ENCODE data around the gene JMJD6.
"Not testable (repeated sequence)": the region's sequence is repeated elsewhere in the genome, so short reads cannot be mapped to it uniquely, and the experiment has no call there.

JMJD6 gene

DNA sequence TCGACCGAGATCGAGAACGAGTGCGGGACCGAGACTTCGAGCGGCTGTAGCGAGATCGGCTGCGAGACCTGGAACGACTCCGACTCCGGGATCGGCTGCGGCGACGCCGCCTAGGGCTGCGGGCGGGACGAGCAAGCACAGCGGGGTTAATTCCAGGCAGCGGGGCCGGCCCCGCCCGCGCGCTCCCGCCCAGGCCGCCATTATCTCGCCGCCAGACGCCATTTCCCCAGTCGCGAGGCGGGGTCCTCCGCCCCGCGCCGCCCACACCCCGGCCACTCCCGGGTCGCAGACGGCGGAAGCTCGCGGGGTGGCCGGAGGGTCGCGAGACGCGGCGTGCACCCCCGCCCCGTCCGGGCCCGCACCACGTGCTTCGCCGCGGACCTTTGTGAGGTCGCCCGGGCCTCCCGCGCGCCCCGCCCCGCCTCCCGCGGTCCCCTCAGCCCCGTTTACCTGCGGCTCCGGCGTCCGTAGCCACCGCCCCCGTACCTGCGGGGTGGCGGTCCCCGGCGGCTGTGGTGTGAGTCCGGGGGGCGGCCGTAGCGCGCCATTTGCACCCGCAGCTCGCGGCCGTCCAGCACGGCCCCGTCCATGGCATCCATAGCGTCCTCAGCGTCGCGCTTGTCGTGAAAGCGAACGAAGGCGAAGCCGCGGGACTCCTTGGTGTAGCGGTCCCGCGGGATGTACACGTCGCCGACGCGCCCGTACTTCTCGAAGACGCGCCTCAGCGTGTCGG is 10.1 kb upstream of the JMJD6 start:
- DNase-seq = peak; percentile 74

DNA sequence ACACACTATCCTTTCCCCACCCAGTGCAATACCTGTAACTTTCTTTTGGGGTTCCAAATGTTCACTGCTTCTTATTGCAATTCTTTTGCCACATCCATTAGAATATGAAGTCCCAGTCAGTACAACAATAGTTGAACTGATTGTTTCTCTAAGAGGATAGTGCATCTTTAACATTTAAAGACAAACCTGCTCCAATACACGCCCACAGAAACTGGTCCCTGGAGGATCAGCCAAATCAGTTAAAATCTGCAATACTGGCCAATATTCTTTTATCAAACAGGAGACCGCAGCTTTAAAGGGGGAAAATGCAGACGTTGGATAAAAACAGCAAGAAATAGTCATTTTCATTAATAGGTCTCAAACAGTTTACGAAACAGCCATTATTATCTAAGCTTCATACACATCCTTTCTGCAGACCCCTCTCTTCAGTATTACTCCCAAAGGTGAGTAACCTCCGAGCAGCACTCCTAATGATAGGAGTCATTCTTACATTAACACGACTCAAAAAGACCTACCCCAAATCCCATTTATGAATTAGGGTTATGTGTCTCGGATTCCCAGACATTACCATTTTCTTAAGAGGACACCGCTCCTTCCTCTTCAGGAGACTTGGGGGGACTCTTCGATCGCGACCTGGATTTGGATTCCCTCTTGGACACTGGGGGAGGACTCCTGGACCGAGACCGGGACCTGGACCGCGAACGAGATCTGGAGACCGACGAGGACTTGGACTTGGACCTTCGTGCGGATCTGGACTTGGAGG is 9.4 kb upstream of the JMJD6 start:
- no peak for DNase-seq

DNA sequence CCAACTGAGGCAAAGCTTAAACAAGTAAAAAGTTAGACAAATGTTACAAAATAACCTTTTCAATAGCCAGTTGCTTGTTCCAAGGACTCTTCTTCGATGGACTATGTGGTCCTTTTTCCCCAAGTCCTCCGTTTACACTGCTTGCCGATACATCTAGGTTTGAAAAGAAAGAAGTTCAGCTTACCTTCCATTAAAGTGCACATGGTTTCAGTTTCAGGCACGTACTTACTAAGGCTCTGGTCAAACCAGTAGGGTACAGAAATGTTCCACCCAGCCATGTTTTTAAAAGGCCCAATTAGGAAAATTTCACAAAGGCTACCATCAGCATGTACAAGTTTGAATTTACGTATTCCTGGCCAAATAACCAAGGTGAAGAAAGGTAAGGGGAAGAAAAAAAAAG is 8.6 kb upstream of the JMJD6 start:
- no peak for DNase-seq

DNA sequence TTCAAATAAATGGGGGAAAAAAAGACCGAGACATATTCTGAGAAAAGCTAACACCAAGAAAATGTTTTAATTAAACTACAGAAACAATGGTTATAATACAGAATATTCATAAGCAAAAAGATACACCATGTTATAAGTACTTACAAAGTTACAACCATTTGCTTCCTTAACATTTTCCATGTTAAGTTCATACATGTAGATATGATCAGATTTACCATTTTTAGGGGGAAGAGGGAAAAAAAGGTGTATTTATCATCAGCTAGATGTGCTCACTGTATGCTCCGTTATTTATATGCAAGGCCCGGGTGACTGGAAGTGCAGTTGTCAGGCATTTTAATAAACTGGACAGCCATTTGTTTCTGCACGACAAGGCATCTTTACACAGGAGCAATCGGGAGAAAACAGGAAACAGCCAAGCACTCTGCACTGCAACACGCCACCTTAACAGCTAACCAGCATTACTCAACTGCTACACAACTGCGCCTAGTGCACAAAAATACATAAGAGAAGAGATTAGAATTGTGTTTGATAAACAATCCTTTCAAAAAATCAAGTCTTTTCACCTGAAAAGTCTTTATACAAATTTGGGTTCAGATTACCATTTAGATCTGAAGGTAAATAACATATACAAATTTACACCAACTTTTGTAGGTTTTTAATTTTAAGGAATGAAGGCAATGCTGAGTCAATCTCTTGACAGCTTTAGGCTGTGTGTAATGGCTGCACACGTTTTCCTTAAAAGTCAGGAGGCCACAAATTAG is 7.9 kb upstream of the JMJD6 start:
- DNase-seq = peak; percentile 29

DNA sequence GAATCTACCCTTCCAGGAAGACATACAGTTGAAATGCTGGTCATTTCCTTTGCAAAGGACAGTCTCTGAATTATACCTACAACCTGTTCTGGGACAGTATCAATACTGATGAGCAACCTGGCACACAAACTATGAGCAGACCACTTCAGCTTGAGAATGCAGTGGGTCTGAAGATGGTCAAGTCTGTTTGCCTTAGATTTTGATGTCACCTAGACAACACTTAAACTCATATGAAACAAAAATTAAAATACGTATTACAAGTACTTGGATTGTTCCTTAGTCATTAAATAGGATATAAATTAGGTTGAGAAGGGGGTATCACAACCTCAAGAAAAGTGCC is 7.2 kb upstream of the JMJD6 start:
- no peak for DNase-seq

DNA sequence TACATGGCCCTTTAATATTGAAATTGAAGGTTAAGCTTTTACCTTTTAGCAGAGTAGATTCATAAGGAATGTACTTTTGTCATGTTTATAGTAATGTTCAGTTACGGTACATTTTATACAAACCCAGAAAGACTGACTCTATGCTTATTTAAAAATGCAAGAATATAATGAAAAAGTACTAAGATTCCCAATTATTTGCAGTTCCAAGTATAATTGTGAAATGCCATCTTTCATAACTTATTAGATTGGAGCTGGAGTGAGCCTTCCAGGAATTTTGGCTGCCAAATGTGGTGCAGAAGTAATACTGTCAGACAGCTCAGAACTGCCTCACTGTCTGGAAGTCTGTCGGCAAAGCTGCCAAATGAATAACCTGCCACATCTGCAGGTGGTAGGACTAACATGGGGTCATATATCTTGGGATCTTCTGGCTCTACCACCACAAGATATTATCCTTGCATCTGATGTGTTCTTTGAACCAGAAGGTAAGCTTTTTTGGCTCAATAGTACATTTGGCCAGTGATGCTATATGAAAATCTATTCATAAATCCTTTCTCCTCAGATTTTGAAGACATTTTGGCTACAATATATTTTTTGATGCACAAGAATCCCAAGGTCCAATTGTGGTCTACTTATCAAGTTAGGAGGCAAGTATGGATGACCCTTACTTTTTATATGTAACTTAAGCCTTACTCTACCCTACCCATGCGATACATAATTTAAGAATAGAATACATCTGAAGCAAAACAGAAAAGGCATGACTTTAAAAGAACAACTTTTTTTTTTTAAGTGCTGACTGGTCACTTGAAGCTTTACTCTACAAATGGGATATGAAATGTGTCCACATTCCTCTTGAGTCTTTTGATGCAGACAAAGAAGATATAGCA is 6.6 kb upstream of the JMJD6 start:
- DNase-seq = no peak

DNA sequence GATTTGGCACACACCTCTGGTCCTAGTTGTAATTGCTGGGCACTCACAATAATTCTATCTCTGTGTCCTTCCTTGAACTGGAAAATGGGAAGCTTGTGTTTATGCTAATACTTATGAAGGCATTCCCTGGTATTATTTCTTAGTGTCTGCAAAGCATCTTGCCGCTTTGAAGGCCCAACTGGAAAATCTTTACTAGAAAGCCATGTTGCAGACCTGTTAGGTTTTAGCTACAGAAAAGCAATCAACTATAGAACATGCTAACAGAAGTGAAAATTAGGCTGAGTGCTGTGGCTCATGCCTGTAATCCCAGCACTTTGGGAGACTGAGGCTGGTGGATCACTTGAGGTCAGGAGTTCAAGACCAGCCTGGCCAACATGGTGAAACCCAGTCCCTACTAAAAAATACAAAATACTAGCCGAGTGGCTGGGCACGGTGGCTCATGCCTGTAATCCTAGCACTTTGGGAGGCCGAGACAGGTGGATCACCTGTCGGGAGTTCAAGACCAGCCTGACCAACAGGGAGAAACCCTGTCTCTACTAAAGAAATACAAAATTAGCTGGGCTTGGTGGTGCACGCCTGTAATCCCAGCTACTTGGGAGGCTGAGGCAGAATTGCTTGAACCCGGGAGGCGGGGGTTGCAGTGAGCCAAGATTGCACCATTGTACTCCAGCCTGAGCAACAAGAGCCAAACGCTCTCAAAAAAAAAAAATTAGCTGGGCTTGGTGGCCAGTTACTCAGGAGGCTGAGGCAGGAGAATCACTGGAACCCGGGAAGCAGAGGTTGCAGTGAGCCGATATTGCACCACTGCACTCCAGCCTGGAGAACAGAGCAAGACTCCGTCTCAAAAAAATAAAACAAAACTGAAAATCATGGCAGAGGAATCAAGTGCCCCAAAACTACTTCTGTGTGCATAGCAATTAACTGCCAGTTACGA is 5.7 kb upstream of the JMJD6 start:
- DNase-seq = peak; percentile 29

DNA sequence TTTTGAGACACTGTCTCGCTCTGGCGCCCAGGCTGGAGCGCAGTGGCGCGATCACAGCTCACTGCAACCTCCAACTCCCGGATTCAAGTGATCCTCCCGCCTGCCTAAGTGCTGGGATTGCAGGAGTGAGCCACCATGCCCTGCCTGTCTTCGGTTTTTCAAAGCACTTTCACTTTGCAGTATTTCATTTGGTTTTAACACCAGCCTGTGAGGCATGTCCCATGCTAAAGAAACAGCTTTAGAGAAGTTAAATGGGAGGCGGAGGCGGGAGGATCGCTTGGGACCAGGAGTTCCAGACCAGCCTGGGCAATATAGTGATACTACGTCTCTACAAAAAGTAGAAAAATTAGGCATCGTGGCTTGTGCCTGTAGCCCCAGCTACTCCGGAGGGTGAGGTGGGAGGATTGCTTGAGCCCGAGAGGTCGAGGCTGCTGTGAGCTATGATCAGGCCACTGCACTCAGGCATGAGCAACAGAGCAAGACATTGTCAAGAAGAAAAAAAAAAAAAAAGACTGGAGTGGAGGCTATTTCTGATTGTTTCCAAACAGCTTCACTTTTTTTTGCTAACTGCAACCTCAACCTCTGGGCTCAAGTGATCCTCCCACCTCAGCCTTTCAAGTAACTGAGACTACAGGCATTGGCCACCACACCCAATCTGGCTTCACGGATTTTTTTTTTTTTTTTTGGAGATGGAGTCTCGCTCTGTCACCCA is 1.5 kb upstream of the JMJD6 start:
- peak; percentile 28 for DNase-seq

DNA sequence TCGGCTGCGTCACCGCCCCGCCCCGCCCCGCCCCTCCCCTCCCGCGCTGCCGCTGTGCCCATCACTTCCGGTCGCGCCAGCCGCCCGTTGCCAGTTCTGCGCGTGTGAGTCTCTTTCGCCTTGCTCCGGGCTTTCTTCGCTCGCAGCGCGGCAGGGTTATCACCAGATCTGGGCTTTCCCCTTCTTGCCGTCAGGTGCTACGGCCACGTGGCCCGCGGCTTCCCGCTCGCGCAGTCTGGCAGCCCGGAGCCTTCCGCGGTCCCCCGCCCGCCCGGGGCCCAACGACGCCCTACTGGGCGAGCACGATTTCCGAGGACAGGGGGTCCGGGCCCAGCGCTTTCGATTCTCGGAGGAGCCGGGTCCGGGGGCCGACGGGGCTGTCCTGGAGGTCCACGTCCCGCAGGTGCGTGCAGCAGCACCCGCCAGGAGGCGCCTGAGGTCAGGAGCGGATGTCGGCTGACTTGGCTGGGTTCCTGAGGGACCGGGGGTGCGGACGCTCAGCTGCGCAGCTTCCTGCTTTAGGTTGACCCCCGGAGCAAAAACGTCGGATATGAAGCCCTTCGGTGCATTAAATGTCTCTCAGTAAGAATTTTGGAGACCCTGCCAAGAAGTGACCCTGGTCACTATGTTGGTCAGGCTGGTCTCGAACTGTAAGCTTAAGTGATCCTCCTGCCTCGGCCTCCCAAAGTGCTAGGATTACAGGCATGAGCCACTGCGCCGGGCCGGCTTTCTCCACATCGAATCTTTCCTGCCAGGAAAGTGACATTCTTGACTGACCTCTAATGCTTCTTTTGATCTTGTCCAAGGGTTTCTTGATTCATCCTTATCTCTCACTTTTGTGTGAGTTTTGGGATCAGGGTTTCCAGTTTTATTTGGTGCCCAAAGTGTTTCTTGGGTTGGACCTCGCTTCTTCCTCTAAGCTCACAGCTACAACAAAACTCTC is 641 bp upstream of the JMJD6 start, which contains the start of gene METTL23:
METTL23 (plus strand) TSS at position 64 of the 943 bp plus-strand sequence. CDS start 2,872 bp downstream, outside the sequence.
- peak; percentile 85 for DNase-seq

DNA sequence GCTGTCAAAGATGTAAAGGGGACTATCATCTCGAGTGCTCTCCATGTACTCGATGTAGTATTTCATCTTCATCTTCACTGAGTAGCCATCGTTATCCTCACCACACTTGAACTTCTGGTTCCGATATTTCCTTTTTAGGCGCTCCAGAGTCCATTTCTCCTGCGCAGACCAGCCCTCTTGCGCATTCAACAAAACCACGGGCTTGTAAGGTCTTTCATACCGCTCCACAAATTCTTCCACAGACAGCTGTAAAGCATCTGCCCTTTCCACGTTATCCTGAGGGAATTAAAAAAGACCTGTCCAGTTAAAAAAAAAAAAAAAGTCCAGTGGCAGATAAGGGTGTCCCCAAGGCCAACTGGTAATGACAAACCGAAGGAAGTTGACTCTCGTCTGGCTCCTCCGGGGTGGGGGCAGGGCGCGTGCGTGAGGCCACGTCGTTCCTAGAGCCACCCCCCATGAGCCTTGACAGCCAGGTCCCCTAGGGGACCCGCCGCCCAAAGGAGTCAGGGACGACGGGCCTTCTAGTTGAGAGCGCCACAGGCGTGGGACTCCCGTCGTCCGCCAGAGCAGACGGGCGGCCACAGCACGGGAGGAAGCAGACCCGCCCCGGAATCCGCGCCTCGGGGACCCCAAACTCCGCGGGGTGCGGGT is 701 bp downstream of the JMJD6 start:
- peak; percentile 88 for DNase-seq

DNA sequence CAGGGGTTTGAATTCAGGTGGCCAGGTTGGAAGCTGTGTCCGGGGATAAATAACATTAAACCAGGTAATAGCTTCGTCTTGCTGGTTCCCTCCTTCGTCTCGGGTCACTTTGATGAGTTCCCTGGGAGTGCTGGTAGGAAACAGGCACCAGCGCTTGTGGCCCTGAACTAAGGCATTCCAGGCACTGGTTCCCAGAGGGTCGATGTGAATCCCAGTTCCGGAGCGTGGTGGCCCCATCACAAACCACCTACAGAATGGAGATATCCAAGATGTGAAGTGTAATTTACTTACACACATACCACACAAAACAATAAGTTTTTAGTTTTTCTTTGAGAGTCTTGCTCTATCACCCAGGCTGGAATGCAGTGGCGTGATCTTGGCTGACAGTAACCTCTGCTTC is 2.6 kb downstream of the JMJD6 start:
- DNase-seq = no peak

DNA sequence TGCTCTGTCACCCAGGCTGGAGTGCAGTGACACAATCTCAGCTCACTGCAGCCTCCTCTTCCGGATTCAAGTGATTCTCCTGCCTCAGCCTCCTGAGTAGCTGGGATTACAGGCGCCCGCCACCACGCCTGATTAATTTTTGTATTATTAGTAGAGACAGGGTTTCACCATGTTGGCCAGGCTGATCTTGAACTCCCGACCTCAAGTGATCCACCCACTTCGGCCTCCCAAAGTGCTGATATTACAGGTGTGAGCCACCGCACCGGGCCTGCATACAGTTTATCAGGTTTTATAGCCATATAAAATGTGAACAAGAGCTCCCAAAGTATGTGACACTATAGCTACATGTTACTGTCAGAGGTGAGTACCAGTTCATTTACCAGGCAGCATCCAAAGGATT is 3.4 kb downstream of the JMJD6 start:
- not testable (repeated sequence) for DNase-seq

DNA sequence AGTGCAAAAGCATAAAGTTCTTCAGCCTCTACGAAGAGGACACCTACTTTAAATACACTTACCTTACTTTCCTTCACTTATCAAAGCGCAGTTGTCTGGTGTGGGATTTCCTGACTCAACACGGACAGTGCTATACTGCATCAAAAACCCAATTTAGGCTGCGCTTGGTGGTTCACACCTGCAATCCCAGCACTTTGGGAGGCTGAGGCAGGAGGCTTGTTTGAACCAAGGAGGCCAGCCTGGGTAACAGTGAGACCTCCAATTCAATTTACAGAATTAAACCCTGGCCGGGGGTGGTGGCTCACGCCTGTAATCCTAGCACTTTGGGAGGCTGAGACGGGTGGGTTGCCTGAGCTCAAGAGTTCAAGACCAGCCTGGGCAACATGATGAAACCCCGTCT is 4.1 kb downstream of the JMJD6 start:
- DNase-seq = no peak

DNA sequence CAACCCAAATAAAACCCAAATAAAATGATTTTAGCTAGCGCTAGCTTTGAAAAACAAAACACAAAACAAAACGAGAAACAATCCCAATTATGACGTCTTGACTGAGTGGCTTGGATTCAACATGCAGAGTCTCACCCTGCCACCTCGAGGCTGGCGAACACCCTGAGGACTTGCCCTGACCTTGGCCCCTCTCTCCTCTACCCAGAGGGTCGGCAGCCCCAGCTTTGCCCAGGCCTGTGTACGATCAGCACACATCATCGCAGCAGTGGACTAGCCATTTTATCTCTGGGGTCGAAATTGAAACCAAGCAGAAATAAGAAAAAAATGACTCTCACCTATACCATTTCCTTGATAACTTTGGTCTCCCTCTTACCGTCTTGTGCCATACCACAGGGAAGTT is 4.9 kb downstream of the JMJD6 start:
- no peak for DNase-seq

DNA sequence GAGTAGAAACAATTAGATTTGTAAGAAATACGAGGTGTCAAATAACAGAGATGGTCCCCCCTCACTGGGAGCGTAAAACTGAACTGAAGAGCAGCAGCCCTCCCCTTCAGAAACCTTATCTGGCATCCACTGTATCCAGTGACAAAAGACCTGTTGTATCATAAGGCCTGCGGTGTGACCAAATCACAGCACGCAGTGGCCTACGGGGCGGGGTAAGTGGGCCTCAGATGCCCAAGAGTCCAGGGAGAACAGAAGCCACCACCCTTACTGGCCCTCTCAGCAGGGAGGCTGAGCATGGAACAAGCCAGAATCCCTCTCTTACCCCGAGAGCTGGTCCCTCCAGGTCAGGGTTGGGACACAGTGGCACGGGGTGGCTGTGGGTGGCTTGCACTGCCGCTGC is 5.5 kb downstream of the JMJD6 start:
- DNase-seq = no peak

DNA sequence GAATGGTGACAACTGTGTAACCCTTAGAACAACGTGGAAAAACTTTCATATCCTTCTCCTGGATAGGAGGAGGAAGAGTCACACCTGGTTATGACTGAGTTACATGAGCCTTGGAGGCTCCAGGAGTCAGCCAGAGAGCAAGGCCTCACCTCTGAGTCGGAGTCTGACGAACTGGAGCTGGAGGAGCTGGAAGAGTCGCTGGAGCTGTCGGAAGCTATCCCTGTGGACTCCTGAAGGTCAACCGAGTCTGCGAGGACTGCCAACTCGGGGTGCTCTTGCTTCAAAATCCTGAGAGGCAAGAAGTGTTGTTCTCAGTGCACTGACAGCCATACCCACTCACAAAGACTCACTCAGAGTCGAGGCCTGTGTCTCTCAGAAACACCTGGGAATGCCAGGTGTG is 6.2 kb downstream of the JMJD6 start:
- no peak for DNase-seq

DNA sequence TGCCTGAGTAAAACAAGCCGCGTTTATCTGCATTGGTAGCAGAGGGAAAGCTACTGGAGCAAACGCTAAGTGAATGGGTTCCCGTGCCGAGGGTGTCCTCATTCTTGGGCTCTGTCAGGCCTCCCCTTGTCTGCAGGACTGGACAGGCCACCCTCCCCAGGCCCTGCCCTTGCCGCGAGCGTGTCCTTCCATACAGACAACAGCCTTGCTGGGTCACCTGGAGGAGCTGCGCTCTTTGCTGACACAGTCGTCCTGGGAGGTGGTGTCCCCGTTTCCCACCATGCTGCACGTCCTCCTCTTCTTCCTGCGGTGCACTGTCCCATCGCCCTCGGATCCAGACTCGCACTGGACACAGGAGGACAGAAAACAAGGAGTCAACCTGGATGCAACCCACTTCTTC is 7.9 kb downstream of the JMJD6 start:
- no peak for DNase-seq

DNA sequence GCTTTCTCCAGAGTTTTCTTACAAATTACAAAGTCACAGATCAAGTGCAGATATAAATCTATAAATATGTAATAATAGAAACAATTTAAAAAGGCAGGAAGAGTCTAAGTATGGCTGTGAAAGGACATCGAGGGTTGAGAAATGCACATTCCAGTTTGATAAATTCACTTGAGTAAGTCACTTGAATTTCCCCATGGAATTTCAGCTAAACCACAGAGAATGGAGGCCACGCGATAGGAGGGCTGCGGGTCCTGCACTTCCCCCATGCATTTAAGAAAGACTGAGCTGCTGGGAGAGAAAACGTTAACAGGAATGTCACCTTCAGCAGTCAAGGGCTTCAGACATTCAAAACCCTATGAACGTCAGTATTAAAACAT is 9.6 kb downstream of the JMJD6 start:
- no peak for DNase-seq

DNA sequence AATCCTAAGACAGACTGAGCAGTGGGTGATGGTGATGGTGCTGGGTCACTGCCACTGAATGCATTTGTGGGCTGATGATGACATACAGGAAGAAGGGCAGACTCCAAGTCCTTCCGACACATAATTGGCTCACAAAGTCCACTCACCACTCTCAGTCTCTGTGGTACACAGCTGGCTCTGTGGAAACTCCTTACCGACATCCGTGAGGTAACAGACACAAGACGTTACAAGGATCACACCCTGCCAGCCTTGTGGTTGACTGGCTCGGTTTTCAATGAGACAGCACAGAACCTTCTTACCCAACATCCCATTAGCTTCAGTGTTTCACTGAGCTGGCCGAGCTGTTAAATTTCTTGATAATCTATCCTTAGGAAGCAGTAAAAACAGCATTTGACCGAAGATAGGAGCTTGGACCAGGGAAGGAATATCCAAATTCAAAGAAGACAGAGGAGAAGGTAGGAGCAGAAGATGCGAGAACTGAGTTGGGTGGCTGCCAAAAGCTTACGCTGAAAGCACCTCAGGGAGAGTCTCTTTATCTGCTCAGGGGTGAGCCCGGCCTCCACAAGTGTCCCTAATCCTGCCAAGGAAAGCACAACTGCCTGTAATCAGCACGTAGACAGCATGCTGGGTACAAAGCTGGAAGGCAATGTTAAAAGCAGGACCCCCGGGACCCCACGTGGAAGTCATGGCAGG is 10.1 kb downstream of the JMJD6 start:
- no peak for DNase-seq

Measured in stimulated activated CD4-positive, alpha-beta T cell treated with anti-CD3 and anti-CD28 coated beads, Interleukin-15, amount 100 ng/mL, for 24 hours (primary cell).